SJSA1 (cell line): ENCODE measurements around the gene MEPCE. TPM values are rescaled to one million over a fixed set of nuclear protein-coding genes. Genes with fewer than 3 reads are reported as not detected.
A peak's percentile ranks its signal among the peaks of the same experiment; 100 is the strongest.

ENCODE experiments used
- DNase-seq, 2 experiments: peaks; one replicate each; pipeline ENCODE4 v3.0.0-alpha.2; 2015 to 2020; ENCODE audit warnings: low spot score in 2 of 2, low read depth in 1 of 2
- H3K27ac ChIP-seq: fragments of 250-450 bp; sonication (Bioruptor Pico); 2 replicates; pipeline ENCODE4 v1.5.1; 2020; ENCODE audit warnings: mild to moderate bottlenecking, moderate library complexity
- H3K27me3 ChIP-seq: fragments of 250-450 bp; sonication (Bioruptor Pico); replicated peaks from 2 replicates; pipeline ENCODE4 v1.5.1; 2020; ENCODE audit warnings: mild to moderate bottlenecking, moderate library complexity
- H3K36me3 ChIP-seq: fragments of 250-450 bp; sonication (Bioruptor Pico); 2 replicates; pipeline ENCODE4 v1.5.1; 2020; ENCODE audit warnings: mild to moderate bottlenecking
- H3K4me1 ChIP-seq: fragments of 250-450 bp; sonication (Bioruptor Pico); replicated peaks from 2 replicates; pipeline ENCODE4 v1.6.1; 2021; ENCODE audit warnings: mild to moderate bottlenecking
- H3K4me3 ChIP-seq: fragments of 250-450 bp; sonication (Bioruptor Pico); 2 replicates; pipeline ENCODE4 v1.5.1; 2020; ENCODE audit warnings: mild to moderate bottlenecking
- H3K9me3 ChIP-seq: fragments of 250-450 bp; sonication (Bioruptor Pico); replicated peaks from 2 replicates; pipeline ENCODE4 v1.5.1; 2020; ENCODE audit warnings: mild to moderate bottlenecking
- total RNA-seq: library from RNA; depleted of rRNA; stranded (reverse); fragments of >200 nt; shearing (Covaris generic); gene quantifications from 2 replicates; pipeline ENCODE4 v1.2.3, GENCODE V29; 2014

MEPCE gene
- total RNA-seq, 1 experiment from 2014 or later, result 25.6 TPM

DNA sequence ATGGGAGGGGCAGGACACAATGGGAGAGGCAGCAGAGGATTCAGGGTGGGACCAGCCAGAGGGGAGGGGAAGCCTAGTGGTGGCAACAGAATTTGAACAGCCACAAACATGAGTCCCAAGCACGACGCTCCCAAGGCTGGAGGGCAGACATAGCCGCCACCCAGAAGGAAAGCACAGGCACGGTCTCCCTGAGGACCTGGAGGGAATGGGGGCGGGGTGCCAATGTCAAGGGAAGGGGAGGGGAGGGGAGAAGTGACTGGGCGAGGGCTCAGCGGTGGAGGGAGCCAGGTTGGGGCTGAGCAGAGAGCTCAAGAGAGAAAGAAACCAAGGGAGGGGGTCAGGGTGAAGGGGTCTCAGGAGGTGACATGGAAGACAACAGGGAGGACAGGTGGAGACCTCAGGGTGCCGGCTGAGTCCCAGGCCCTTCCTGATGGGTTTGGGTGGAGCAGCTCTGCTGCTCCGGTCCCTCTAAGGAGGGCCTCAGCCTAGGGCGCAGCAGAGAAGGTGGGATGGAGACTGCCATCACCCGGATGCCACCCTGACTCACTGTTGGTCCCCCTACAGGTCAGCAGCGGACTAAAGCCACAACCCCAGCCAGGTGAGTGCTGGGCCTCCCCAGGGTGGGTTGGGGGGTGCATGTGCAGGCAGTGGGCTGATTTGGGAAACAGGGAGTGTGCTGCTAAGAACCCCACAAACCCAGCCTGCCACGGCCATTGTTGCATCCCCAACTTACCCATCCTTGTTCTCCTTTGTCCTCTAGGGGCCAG, 32.1 kb upstream of the MEPCE start:
- no peaks in the 10 kb centered on the region for H3K36me3 ChIP-seq
- DNase-seq, result no peak
- no peaks in the 10 kb centered on the region; the same call in 1 of the 2 replicates for H3K9me3 ChIP-seq
- peaks cover 46% of the 10 kb centered on the region for H3K27me3 ChIP-seq
- H3K4me1 ChIP-seq, result no peaks in the 10 kb centered on the region
- no peak overlapping the region for H3K4me3 ChIP-seq
- no peak overlapping the region for H3K27ac ChIP-seq

DNA sequence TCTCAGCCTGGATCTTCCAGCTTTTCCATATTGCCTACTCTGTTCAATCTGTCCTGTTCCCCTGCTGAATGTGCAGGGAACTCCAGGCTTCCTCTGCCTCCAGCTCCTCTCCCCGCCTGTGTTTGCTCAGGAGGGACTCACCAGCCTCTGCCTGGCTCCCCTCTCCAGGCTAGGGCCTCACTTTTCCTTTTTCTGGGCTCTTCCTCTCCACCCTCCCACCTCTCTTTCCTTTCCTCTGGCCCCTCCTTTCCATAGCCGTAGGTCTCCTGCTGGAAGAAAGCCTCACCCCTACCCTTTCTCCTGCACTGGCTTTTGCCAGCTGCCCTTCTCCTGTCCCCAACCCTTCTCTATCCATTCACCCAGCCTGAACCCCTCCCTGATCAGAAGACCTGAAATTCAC, 31.4 kb upstream of the MEPCE start:
- Histone ChIP-seq H3K36me3 (no peaks in the 10 kb centered on the region), H3K4me1 (no peaks in the 10 kb centered on the region), H3K9me3 (no peaks in the 10 kb centered on the region; the same call in 1 of the 2 replicates), H3K4me3 (no peak overlapping the region), H3K27me3 (peaks cover 52% of the 10 kb centered on the region), H3K27ac (no peak overlapping the region)
- DNase-seq, result no peak

DNA sequence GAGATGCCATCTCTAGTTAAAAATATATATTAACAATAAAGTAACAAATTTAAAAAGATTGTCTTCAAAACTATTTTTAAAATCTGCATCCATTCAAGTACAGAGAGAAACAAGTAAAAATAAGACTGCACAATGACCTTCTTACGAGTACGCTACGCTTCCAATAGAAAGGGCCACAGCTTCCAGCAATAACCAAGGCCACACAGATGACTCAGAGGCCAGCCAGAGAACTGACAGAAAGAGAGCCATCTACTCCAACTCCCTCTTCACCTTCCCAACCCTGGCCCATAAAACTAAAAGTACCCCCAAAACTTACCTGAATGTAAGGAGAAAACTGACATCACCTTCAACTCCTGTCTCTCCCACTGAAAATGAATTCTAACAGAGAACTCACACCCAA, 29.6 kb upstream of the MEPCE start:
- H3K4me3 ChIP-seq, result no peak overlapping the region
- H3K27ac ChIP-seq, result no peak overlapping the region
- H3K36me3 ChIP-seq, result no peaks in the 10 kb centered on the region
- DNase-seq, result no peak
- H3K27me3 ChIP-seq, result peaks cover 63% of the 10 kb centered on the region
- no peaks in the 10 kb centered on the region for H3K4me1 ChIP-seq
- no peaks in the 10 kb centered on the region; the same call in 1 of the 2 replicates for H3K9me3 ChIP-seq

DNA sequence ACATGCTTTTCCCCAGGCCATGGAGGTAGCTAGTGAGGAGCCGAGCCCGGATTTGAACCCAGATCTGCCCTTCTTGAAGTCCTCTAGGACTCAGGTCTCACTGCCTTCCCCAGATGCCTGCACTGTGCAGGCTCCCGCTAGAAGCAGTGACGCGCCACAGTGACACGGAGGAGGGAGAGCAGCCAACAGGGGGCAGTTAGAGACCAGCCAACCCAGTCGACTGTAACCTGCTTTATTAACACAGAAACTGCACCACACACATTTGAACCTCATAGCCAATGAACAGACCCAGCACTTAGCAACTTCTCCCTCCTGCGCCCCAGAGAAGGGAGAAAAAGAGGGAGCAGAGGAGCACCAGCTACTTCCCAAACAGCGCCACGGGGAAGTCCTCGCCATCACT, 29.0 kb upstream of the MEPCE start:
- peak in 1 of 2 experiments; percentile 17 for DNase-seq
- peaks cover 63% of the 10 kb centered on the region for H3K27me3 ChIP-seq
- no peaks in the 10 kb centered on the region for H3K9me3 ChIP-seq

DNA sequence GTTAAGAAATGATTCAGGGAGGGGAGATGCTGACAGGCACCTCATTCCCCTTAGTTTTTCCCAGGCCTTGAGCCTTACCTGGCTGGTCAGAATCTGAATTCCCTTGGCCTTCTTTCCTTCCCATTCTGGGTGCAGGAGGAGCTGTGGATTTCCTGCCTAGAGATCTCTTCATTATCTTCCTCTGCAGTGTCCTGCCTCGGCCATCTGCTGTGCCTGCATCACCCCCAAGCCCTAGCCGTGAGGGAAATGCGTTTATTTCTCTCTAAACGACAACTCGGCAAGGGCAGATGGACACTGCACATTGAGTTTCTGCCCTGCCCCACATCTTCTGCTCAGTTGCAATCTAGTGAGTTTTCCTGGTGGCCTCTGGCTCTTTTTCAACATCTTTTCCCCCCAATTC, 27.8 kb upstream of the MEPCE start:
- H3K4me3 ChIP-seq, result no peak overlapping the region
- H3K4me1 ChIP-seq, result 0 out of 2 replicates have a peak, but pooled peaks cover 4% of the 10 kb centered on the region
- no peak overlapping the region for H3K27ac ChIP-seq
- DNase-seq, result no peak
- peaks cover 59% of the 10 kb centered on the region for H3K27me3 ChIP-seq
- no peaks in the 10 kb centered on the region for H3K9me3 ChIP-seq
- no peaks in the 10 kb centered on the region for H3K36me3 ChIP-seq

More for the DNA sequence above, 29.0 kb upstream of the MEPCE start:
- Histone ChIP-seq H3K4me1 (no peaks in the 10 kb centered on the region), H3K36me3 (no peaks in the 10 kb centered on the region), H3K4me3 (no peak overlapping the region), H3K27ac (no peak overlapping the region)

DNA sequence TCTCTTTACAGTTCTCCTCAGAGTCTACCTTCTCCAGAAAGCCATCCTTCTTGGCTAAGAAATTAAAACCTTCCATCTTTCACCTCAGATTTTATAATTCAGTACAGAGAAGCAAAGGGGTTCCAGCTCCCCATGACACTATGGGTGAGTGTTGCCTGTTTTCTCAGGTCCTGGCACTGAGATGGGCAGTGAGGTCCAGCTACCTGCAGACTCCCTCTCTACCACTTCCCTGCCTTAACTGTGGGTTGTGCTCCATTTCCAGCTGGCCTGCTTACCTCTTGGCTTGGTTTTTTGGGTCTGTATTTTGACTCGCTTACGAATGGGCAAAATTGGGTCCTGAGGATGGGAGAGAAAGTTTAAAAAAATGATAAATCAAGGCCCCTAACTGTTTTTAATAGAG, 27.4 kb upstream of the MEPCE start:
- Histone ChIP-seq H3K4me1 (peaks cover 9% of the 10 kb centered on the region), H3K27me3 (peaks cover 59% of the 10 kb centered on the region), H3K36me3 (no peaks in the 10 kb centered on the region), H3K4me3 (no peak overlapping the region), H3K9me3 (no peaks in the 10 kb centered on the region), H3K27ac (no peak overlapping the region)
- no peak for DNase-seq

DNA sequence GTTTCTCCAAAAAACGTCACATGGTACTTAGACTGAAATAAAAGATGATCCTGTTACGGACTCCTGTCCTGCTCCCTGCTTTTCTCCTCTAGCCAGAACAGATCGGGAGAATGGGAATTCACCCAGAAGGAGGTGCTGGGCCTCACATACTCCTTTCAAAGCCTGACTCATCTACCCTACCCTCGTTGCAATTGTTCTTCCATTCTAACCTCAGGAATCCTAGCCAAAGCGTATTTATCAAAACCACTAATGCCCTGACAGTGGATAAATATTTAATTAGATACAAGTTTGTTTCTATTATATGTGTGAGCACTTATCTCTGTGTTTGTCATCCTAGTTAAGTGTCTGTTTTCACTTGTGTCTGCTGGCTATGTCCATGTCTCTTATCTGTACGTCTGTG, 22.9 kb upstream of the MEPCE start:
- no peaks in the 10 kb centered on the region for H3K36me3 ChIP-seq
- peaks cover 68% of the 10 kb centered on the region for H3K27me3 ChIP-seq
- DNase-seq, result peak; percentile 67 to 83
- no peak overlapping the region for H3K27ac ChIP-seq
- no peak overlapping the region for H3K4me3 ChIP-seq
- peaks cover 11% of the 10 kb centered on the region for H3K4me1 ChIP-seq
- H3K9me3 ChIP-seq, result no peaks in the 10 kb centered on the region

DNA sequence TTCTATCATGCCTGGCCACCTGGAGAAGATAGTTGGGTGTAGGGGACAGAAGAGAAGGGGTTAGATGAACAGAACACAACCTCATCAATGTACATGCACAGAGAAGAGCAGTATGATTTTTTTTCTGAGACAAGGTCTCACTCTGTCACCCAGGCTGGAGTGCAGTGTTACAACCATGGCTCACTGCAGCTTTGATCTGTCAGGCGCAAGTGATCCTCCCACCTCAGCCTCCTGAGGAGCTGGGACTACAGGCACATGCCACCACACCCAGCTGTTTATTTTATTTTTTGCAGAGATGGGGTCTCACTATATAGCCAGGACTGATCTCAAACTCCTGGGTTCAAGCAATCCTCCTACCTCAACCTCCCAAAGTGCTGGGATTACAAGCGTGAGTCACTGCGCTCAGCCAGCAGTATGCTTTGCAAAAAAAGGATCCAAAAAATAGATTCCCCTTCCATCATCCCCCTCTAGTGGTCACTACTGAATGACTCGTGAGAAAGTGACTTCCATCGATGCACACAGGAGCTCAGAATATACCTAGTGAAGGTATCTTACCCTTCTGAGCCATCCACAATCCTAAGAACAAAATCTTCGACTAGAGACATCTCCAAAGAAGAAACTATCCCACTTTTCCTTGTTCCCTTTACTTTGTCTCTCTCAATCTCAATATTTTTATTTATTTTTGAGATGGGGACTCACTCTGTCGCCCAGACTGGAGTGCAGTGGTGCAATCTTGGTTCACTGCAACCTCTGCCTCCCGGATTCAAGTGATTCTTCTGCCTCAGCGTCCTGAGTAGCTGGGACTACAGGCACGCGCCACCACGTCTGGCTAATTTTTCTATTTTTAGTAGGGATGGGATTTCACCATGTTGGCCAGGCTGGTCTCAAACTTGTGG, 22.1 kb upstream of the MEPCE start:
- H3K27me3 ChIP-seq, result peaks cover 67% of the 10 kb centered on the region
- no peak overlapping the region for H3K27ac ChIP-seq
- no peaks in the 10 kb centered on the region for H3K9me3 ChIP-seq
- no peak overlapping the region for H3K4me3 ChIP-seq
- H3K36me3 ChIP-seq, result no peaks in the 10 kb centered on the region
- DNase-seq, result peak; percentile 64 to 72
- peaks cover 11% of the 10 kb centered on the region for H3K4me1 ChIP-seq

DNA sequence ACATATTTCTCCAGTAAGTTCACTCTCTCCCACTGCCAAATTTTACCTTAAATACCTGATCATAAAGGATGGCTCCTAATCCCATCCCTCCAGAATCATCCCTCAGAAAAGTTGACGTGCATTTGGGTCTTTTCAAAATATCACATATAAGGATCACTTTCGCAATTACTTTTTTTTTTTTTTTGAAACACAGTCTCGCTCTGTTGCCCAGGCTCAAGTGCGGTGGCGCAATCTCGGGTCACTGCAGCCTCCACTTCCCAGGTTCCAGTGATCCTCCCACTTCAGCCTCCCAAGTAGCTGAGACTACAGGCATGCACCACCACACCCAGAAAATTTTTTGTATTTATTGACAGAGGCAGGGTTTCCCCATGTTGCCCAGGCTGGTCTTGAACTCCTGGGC, 18.5 kb upstream of the MEPCE start:
- Histone ChIP-seq H3K27ac (no peak overlapping the region), H3K4me3 (no peak overlapping the region), H3K9me3 (no peaks in the 10 kb centered on the region)

DNA sequence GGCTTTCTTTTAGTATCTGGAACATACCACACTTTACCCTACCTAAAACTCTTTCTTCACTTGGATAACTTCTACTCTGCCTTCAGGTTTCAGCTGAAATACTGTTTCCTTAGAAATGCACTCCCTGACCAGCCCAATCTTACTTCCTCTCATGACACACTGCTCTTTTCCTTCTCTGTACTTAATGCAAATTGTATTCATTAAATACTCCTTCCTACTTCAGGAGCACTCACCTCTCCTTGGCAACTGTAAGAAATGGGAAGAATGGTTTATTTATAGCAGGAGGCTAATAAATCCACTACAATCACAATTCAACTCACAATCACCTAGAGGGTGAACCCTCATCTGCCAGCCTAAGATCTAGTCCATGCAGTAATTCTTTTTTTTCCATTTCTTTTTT, 16.3 kb upstream of the MEPCE start:
- H3K27me3 ChIP-seq, result peaks cover 54% of the 10 kb centered on the region
- H3K4me1 ChIP-seq, result no peaks in the 10 kb centered on the region
- no peak overlapping the region for H3K4me3 ChIP-seq
- no peaks in the 10 kb centered on the region for H3K9me3 ChIP-seq
- H3K36me3 ChIP-seq, result no peaks in the 10 kb centered on the region
- H3K27ac ChIP-seq, result no peak overlapping the region
- no peak for DNase-seq

More for the DNA sequence above, 18.5 kb upstream of the MEPCE start:
- no peaks in the 10 kb centered on the region for H3K36me3 ChIP-seq
- H3K4me1 ChIP-seq, result peaks cover 11% of the 10 kb centered on the region
- DNase-seq, result no peak
- H3K27me3 ChIP-seq, result peaks cover 53% of the 10 kb centered on the region

DNA sequence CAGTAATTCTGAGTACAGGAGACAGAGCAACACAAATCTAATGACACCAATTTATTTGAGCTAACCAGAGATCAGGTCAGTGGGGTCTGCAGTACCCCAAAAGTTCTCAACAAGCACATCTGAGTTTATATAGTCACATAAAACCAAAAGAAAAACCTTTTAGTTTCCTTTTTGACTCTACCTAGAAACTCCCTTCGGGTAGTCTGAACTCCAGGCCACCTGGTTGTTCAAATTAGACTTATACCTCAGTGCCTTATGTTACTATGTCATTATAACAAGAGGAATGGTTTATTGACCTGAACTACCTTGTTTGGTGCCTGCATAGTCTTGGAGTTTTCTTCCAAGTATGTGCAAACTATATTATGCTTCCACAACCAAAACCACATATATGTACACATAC, 15.7 kb upstream of the MEPCE start:
- H3K27ac ChIP-seq, result no peak overlapping the region
- no peaks in the 10 kb centered on the region for H3K36me3 ChIP-seq
- H3K27me3 ChIP-seq, result peaks cover 49% of the 10 kb centered on the region
- no peak for DNase-seq
- H3K4me1 ChIP-seq, result no peaks in the 10 kb centered on the region
- no peak overlapping the region for H3K4me3 ChIP-seq
- H3K9me3 ChIP-seq, result no peaks in the 10 kb centered on the region

DNA sequence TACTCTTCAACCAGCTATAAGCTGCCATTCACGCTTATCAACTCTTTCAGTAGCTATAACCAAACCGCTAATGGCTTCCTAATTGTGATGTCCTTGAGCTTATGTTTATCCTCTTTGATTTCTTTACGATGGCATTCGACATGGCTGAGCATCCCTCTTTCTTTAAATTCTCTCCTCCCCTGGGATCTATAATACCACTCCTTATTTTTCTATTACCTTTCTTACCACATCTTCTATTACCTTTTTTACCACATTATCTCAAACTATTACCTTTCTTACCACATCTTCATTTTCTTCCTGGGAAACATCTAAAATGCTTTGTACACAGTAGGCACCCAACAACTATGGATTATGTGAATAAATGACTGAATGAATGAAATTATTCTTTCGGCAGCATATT, 14.2 kb upstream of the MEPCE start:
- Histone ChIP-seq H3K27ac (no peak overlapping the region), H3K4me3 (no peak overlapping the region), H3K4me1 (no peaks in the 10 kb centered on the region), H3K36me3 (no peaks in the 10 kb centered on the region), H3K27me3 (peaks cover 36% of the 10 kb centered on the region), H3K9me3 (no peaks in the 10 kb centered on the region)
- no peak for DNase-seq

DNA sequence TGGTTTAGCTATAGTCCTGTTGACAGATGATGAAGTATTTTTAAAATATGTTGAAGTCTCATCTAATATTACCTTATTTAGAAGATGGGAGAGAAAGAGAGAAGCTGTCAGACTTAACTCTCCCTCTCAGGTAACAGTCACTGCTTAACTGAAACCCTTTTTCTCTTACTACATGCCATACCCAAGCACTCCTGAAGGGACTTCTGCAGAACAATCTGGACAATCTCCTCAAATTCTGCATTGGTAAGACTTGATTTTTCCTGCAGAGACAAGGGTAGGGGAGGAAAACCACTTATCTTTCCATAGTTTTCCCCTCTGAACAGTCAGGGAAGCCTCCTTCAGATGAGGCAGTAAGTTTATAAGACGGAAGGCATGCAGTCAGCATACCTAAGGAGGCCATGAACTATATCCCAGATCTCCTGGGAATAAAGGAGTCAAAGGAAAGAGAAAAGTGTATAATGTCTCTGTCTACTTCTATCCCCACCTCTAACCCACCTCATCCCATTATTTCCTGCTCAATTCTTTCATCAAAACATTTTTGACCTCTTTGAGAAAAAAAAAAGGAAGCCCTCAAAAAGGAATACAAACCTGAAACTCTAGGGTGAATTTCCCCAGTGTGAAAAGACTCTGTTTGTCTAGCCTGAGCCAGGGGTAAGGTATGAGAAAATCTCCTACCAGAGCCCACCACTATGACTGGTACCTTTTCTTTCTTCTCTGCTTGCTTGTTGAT, 10.5 kb upstream of the MEPCE start:
- Histone ChIP-seq H3K4me3 (no peak overlapping the region), H3K9me3 (no peaks in the 10 kb centered on the region), H3K4me1 (no peaks in the 10 kb centered on the region), H3K36me3 (no peaks in the 10 kb centered on the region), H3K27me3 (peaks cover 15% of the 10 kb centered on the region), H3K27ac (no peak overlapping the region)
- no peak for DNase-seq
